Measurements from ENCODE around the gene LRPPRC.

The LRPPRC gene

DNA sequence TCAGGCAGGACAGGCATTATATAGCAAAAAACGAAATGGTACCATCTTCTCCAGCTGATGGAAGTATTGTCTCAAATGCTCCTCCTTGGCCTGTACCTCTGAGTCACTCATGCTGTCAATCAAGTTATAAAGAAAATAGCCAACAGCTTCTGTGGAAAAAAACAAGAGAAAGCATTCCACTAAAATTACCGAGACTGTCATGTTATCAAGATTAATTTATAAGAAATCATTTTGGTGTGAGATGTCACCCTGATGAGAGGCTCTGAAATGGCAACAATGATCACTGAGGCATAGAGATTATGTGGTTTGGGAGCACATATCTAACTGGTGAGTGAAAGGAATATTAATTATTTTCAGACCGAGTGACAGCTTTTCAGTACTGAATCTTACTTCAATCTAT is 47.4 kb downstream of the LRPPRC start:
- DNase-seq (ENCODE audit: low read depth), result no peak
- H3K4me3 ChIP-seq (ENCODE audit: low read depth, low read length), result no peak overlapping the region
- TF ChIP-seq, protein P1, sequence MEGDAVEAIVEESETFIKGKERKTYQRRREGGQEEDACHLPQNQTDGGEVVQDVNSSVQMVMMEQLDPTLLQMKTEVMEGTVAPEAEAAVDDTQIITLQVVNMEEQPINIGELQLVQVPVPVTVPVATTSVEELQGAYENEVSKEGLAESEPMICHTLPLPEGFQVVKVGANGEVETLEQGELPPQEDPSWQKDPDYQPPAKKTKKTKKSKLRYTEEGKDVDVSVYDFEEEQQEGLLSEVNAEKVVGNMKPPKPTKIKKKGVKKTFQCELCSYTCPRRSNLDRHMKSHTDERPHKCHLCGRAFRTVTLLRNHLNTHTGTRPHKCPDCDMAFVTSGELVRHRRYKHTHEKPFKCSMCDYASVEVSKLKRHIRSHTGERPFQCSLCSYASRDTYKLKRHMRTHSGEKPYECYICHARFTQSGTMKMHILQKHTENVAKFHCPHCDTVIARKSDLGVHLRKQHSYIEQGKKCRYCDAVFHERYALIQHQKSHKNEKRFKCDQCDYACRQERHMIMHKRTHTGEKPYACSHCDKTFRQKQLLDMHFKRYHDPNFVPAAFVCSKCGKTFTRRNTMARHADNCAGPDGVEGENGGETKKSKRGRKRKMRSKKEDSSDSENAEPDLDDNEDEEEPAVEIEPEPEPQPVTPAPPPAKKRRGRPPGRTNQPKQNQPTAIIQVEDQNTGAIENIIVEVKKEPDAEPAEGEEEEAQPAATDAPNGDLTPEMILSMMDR (IDR thresholded peaks at IDR 0.05; ENCODE audit: control insufficient read depth, extremely low read depth, insufficient read depth), result no peak

- no peak overlapping the region for H3K4me3 ChIP-seq (ENCODE audit: low read depth, low read length)
- TF ChIP-seq, protein P1 (IDR thresholded peaks at IDR 0.05; ENCODE audit: control insufficient read depth, extremely low read depth, insufficient read depth), result no peak
- no peak for DNase-seq (ENCODE audit: low read depth)
Measured at GRCh38 chr2:43946685-43947084, 49.1 kb downstream of the LRPPRC start.

DNA sequence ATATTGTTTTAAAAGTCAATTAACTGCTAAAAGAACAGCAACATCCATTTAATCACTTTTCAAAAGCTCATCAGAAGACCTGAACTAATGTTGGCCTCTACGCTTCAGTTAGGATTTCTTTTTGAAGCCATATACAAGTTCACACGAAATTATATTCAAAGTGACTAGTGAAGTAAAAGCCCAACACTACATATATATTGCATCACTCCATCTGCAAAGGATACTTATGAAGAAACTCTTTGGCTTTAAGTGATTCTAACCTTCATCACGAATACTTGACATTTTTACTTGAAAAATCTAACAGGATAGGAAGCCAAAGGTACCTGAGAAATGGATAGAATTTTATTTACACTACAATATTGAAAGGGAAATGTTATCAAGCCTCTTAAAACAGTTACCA is 50.4 kb downstream of the LRPPRC start:
- DNase-seq (ENCODE audit: low read depth), result no peak
- TF ChIP-seq, protein P1 (IDR thresholded peaks at IDR 0.05; ENCODE audit: control insufficient read depth, extremely low read depth, insufficient read depth), result no peak

DNA sequence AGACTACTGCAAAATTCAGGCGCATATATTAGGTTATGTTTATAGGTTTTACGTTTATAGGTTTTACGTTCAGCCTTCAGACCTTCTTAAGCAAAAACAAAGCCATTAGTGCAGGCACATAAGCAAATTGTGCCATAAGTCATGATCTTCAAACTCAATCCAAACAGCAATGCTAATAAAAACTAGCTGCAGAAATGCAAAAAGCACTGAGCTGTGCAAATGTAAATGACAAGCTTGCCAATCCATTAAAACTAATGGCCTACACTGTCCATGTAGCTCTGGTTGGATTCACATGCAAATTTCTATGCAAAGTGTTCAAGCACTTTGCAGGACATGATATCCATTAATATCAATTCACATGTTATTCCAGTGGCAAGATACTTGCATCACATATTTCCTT is 50.9 kb downstream of the LRPPRC start:
- TF ChIP-seq, protein P1 (IDR thresholded peaks at IDR 0.05; ENCODE audit: control insufficient read depth, extremely low read depth, insufficient read depth), result no peak
- DNase-seq (ENCODE audit: low read depth), result no peak
- no peak overlapping the region for H3K4me3 ChIP-seq (ENCODE audit: low read depth, low read length)

More for the DNA sequence above, 50.4 kb downstream of the LRPPRC start:
- H3K4me3 ChIP-seq (ENCODE audit: low read depth, low read length), result no peak overlapping the region

DNA sequence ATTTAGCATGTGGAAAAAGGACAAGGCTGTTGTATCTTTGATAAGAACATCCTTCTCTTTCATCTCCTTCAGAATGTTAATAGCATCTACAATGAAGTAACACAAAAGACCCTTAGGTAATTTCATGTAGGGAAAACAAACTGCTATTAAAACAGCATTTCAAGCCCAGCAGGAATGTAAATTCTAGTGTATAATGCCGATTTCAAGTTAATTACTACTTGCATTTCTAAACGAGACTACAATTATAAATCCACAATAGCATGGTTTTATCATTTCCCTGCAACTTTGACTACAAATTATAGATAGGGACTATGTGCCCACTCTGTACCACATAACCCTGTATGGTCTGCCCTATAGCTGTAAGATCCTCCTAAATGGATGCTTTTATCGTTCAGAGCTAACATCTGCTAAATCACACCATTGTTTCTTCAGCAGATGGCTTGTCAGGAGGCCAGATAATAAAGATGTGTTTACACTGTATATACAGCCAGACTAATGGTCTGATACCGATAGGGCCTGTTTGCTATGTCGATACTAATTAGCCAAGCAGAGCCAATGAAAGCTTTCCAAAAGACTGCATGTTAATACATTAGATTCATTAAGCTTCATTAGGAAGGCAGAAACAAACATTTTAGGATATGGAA is 51.9 kb downstream of the LRPPRC start:
- TF ChIP-seq, protein P1 (IDR thresholded peaks at IDR 0.05; ENCODE audit: control insufficient read depth, extremely low read depth, insufficient read depth), result no peak
- H3K4me3 ChIP-seq (ENCODE audit: low read depth, low read length), result no peak overlapping the region
- DNase-seq (ENCODE audit: low read depth), result no peak

DNA sequence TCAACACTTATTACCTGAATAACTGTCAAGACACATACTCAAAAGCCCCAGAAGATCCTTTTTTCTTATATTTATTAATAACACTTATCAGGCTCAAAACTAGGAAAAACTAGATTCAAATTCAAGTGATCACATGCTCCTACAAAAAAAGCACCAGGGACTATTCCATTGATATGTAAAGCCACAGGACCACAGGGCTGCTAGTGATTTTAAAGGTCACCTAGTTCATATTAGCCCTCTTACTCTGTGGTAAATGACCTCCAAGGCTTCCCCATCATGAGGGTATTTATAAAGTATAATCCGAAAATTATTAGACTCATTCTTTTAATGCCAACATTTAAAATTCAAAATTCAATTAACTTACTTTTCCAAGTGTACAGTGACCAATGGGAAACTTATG is 52.5 kb downstream of the LRPPRC start:
- no peak overlapping the region for H3K4me3 ChIP-seq (ENCODE audit: low read depth, low read length)
- TF ChIP-seq, protein P1 (IDR thresholded peaks at IDR 0.05; ENCODE audit: control insufficient read depth, extremely low read depth, insufficient read depth), result no peak
- DNase-seq (ENCODE audit: low read depth), result no peak

- DNase-seq (ENCODE audit: low read depth), result no peak
- no peak overlapping the region for H3K4me3 ChIP-seq (ENCODE audit: low read depth, low read length)
- TF ChIP-seq, protein P1 (IDR thresholded peaks at IDR 0.05; ENCODE audit: control insufficient read depth, extremely low read depth, insufficient read depth), result no peak
Measured at GRCh38 chr2:43942881-43943280, 52.9 kb downstream of the LRPPRC start.
